ENCODE data around the gene PLAU. TPM values are rescaled to one million over a fixed set of nuclear protein-coding genes. Genes with fewer than 3 reads are reported as not detected.

PLAU gene
- total and polyA plus RNA-seq, 10 of the 15 experiments (the other 5 are each of a cell fraction or from before 2014, with no cell fraction given): 2.5 to 20.9 (median 11.5) TPM

GRCh38 chr10:73940634-73941221, 29.8 kb downstream of the PLAU start:
- Histone ChIP-seq H3K4me3 (no peak overlapping the region), H3K9me3 (replicated peaks; ENCODE audit: control insufficient read depth, insufficient read depth, low read length) (no peaks in the 10 kb centered on the region; the same call in 2 of the 3 replicates), H3K4me2 (ENCODE audit: control insufficient read depth, insufficient read depth) (peak overlapping the region; percentile 75), H3K36me3 (ENCODE audit: control insufficient read depth in 2 of 2, insufficient read depth in 2 of 2, low read length in 1 of 2) (no peaks in the 10 kb centered on the region), H3K27ac (ENCODE audit: control insufficient read depth, insufficient read depth) (no peak overlapping the region), H2AFZ (ENCODE audit: control insufficient read depth, low read depth, low read length) (peak overlapping the region; percentile 82), H3K4me1 (ENCODE audit: control insufficient read depth, insufficient read depth, low read length) (no peaks in the 10 kb centered on the region), H3K27me3 (replicated peaks in 1 of 2; ENCODE audit: control insufficient read depth in 2 of 2, insufficient read depth in 2 of 2, low read length in 1 of 2) (no peaks in the 10 kb centered on the region), H3K79me2 (ENCODE audit: control insufficient read depth, insufficient read depth, low read length) (no peaks in the 10 kb centered on the region), H4K20me1 (ENCODE audit: control insufficient read depth, insufficient read depth) (no peaks in the 10 kb centered on the region), H3K9ac (ENCODE audit: control insufficient read depth, insufficient read depth, low read length) (peak overlapping the region; percentile 35; the same call in 1 of the 2 replicates)
- SMC1A ChIA-PET (ENCODE audit: uncharacterized antibody, unreplicated experiment): interaction anchor here (0.7 to 34.4 kb wide), 39 partner anchors 9 to 358 kb away, joined by 3 to 1048 read pairs (median 5); partner anchors contain the start of gene PLAU
- WGBS (ENCODE audit: insufficient coverage, insufficient replicate concordance, low lambda C conversion rate, missing lambda C conversion rate): 3% methylated on average over 28 of the region's 28 CpGs
- FAIRE-seq (no peak), ATAC-seq (peak; percentile 100), DNase-seq (ENCODE audit: low read depth, low spot score) (no peak)
- POLR2A ChIA-PET: interaction anchor here (0.5 to 3.7 kb wide), 6 partner anchors 41 to 159 kb away, joined by 3 to 32 read pairs (median 4); partner anchors contain the start of gene CHCHD1
- CTCF ChIA-PET: interaction anchor here (0.7 to 21.2 kb wide), 51 partner anchors 8 to 352 kb away, joined by 3 to 930 read pairs (median 6); partner anchors contain the start of genes CAMK2G and PLAU
- RAD21 ChIA-PET (ENCODE audit: unreplicated experiment): interaction anchor here (0.8 to 19.6 kb wide), 37 partner anchors 9 to 294 kb away, joined by 3 to 616 read pairs (median 5); partner anchors contain the start of genes CAMK2G and PLAU
- intact Hi-C loops (cut with micrococcal nuclease; ENCODE audit: unreplicated experiment) (loop anchor here (1.0 kb wide), 2 partner anchors 54 to 91 kb away; no protein-coding TSS in a partner anchor), in situ Hi-C loops (cut with MboI) (no loop called here)
- BruUV-seq (replicated peaks): no TSS peak
- TF ChIP-seq TAF1 (IDR thresholded peaks at IDR 0.05; ENCODE audit: borderline replicate concordance, low read depth, low read length): no peak
- 0 out of 3 replicates have a peak, but pooled peaks have one; percentile 9 for TF ChIP-seq POU2F2 (IDR thresholded peaks at IDR 0.05; ENCODE audit: borderline replicate concordance, low read depth, low read length)
- TF ChIP-seq KAT2A (conservative IDR thresholded peaks at IDR 0.05; ENCODE audit: control insufficient read depth, low read depth, low read length): no peak
- TF ChIP-seq RBBP5 (conservative IDR thresholded peaks at IDR 0.05): no peak
- no peak for TF ChIP-seq CHD1 (IDR thresholded peaks at IDR 0.05; ENCODE audit: low read depth, low read length)
- 0 out of 2 replicates have a peak, but pooled peaks have one; percentile 20 for TF ChIP-seq CREM (IDR thresholded peaks at IDR 0.05; ENCODE audit: low read depth)
- 0 out of 2 replicates have a peak, but pooled peaks have one; percentile 18 for TF ChIP-seq NKRF (conservative IDR thresholded peaks at IDR 0.05)
- no peak for TF ChIP-seq E2F4 (IDR thresholded peaks at IDR 0.05; ENCODE audit: low read depth, low read length)
- TF ChIP-seq ZNF384 (IDR thresholded peaks at IDR 0.05; ENCODE audit: borderline replicate concordance, low read depth, low read length): no peak
- no peak for TF ChIP-seq ZBTB11 (CRISPR knock-in tag; IDR thresholded peaks at IDR 0.05)
- TF ChIP-seq SMAD1 (IDR thresholded peaks at IDR 0.05; ENCODE audit: low read depth, partially characterized antibody): no peak
- TF ChIP-seq USF1 (IDR thresholded peaks at IDR 0.05; ENCODE audit: borderline replicate concordance, extremely low read length, insufficient read depth, low read depth, low read length): no peak
- TF ChIP-seq HDAC2 (IDR thresholded peaks at IDR 0.05): no peak
- no peak for TF ChIP-seq TCF3 (IDR thresholded peaks at IDR 0.05; ENCODE audit: borderline replicate concordance, insufficient read depth, low read depth, low read length)
- no peak for TF ChIP-seq ZSCAN29 (IDR thresholded peaks at IDR 0.05)
- no peak for TF ChIP-seq NBN (IDR thresholded peaks at IDR 0.05)

Measured in GM12878 (cell line).